ENCODE measurements around the gene NBL1.

NBL1 gene

DNA sequence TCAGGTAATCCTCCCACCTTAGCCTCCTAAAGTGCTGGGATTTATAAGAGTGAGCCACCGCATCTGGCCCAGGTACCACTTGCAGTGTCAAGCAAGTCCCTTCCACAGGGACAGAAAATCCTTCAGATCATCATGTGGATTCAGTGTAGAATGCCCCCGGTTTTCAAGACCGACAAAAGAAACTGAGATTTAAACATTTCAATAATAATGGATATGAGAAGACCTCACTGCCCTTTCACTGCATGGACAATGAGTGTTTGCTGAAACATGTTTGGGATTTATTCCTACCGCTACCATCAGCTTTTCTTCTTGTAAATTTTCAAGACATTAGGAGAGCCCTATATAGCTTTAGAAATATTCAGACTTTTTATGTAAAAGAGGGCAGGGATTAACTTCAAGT is 62.0 kb downstream of the NBL1 start:
- DNase-seq = no peak
